Fibroblast of villous mesenchyme (primary cell): ENCODE results near the gene SEC63. TPM values are rescaled to one million over a fixed set of nuclear protein-coding genes. Genes with fewer than 3 reads are reported as not detected.
"Not testable (repeated sequence)": the region's sequence is repeated elsewhere in the genome, so short reads cannot be mapped to it uniquely, and the experiment has no call there.

Experiments used
- DNase-seq: peaks from one replicate; pipeline ENCODE4 v3.0.0-alpha.2; 2010; ENCODE audit warnings: low read depth
- H3K4me3 ChIP-seq: 2 replicates; pipeline ENCODE4 v1.5.1; 2011; ENCODE audit warnings: low read depth, mild to moderate bottlenecking, low read length
- total RNA-seq: library from RNA; depleted of rRNA; stranded (reverse); fragments of >200 nt; gene quantifications from 2 replicates; pipeline ENCODE4 v1.2.3, GENCODE V29; 2012
- TF ChIP-seq, protein P1 (sequence below): IDR thresholded peaks from 2 replicates; pipeline ENCODE4 v1.5.1; 2012; ENCODE audit warnings: low read depth, mild to moderate bottlenecking, low read length; ENCODE audit not compliant: insufficient read depth

Gene SEC63
- total RNA-seq, 1 donor = 28.5 TPM

- TF ChIP-seq, protein P1, sequence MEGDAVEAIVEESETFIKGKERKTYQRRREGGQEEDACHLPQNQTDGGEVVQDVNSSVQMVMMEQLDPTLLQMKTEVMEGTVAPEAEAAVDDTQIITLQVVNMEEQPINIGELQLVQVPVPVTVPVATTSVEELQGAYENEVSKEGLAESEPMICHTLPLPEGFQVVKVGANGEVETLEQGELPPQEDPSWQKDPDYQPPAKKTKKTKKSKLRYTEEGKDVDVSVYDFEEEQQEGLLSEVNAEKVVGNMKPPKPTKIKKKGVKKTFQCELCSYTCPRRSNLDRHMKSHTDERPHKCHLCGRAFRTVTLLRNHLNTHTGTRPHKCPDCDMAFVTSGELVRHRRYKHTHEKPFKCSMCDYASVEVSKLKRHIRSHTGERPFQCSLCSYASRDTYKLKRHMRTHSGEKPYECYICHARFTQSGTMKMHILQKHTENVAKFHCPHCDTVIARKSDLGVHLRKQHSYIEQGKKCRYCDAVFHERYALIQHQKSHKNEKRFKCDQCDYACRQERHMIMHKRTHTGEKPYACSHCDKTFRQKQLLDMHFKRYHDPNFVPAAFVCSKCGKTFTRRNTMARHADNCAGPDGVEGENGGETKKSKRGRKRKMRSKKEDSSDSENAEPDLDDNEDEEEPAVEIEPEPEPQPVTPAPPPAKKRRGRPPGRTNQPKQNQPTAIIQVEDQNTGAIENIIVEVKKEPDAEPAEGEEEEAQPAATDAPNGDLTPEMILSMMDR = no peak
- DNase-seq = peak; percentile 77
- H3K4me3 ChIP-seq = peak overlapping the region; percentile 98
These were observed 600 bp downstream of the SEC63 start for GRCh38 chr6:107957308-107957908.

GRCh38 chr6:107956586-107957307, 1.3 kb downstream of the SEC63 start:
- TF ChIP-seq, protein P1 = no peak
- peak; percentile 92 for DNase-seq
- H3K4me3 ChIP-seq = peak overlapping the region; percentile 98

- DNase-seq = no peak
- TF ChIP-seq, protein P1 = no peak
- peak overlapping the region; percentile 98 for H3K4me3 ChIP-seq
These were observed 1.8 kb downstream of the SEC63 start for GRCh38 chr6:107956181-107956580.

- not testable (repeated sequence) for H3K4me3 ChIP-seq, DNase-seq
These were observed 4.1 kb downstream of the SEC63 start for GRCh38 chr6:107953858-107954414.

DNA sequence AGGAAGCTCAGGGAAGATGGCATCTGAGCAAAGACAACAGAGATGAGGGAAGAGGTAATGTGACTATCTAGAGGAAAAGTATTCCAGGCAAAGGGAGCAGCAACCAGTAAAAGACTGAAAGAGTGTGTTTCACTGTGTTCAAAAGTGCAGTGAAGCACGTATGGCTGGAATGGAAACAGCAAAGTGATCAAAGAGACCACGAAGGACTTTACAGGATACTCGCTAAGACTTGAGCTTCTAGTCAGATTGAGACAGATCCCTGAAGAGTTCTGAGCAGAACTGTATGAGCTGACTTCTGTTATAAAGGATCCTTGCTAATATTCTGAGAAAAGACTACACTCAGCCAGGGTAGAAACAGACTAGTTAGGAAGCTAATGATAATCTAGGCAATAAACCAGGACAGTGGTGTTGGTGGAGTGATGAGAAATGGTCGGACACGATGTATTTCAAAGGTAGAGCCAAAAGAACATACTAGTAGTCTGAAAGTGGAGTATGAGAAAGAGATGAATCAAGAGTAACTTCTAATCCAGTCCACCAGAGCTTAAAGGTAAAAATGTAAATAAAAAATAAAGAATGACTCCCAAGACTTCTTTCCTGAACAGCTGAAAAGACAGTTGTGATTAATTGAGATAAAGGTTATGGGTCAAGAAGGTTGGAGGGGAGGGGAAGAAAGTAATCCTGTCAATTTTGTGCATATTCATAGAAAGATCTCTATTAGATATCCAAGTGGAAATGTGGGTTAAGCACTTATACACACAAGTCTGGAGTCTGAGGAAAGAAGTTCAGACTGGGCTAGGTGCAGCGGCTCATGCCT, 14.2 kb downstream of the SEC63 start:
- no peak overlapping the region for H3K4me3 ChIP-seq
- DNase-seq = no peak
- TF ChIP-seq, protein P1 = no peak

GRCh38 chr6:107942142-107942541, 15.9 kb downstream of the SEC63 start:
- no peak overlapping the region for H3K4me3 ChIP-seq
- no peak for DNase-seq
- TF ChIP-seq, protein P1 = no peak

DNA sequence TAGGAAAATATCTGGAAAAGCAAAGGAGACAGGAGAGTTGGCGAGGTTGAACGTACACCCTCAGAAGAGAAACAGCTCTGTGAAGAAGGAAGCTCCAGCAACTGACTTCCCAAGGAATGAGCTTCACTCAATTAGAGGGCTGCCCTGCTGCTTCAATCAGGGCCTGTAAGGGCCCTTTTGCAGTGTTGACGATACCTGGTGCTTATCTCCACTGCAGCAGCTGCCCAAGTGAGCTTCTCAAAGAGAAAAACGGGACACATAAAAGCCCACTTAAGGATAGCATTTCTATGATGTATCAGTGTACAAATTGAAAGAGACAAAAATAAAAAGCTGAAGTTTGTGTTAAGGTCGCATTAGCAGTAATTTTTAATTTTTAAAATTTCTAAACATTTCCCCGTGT, 16.4 kb downstream of the SEC63 start:
- no peak overlapping the region for H3K4me3 ChIP-seq
- no peak for DNase-seq
- TF ChIP-seq, protein P1 = no peak
